COLO668 (cell line): ENCODE measurements around the gene KRTAP21-3.

Experiments used
- DNase-seq: peaks from one replicate; lab custom pipeline; 2025; ENCODE audit not compliant: unreplicated experiment; lab: John Stamatoyannopoulos, UW

The KRTAP21-3 gene

DNA sequence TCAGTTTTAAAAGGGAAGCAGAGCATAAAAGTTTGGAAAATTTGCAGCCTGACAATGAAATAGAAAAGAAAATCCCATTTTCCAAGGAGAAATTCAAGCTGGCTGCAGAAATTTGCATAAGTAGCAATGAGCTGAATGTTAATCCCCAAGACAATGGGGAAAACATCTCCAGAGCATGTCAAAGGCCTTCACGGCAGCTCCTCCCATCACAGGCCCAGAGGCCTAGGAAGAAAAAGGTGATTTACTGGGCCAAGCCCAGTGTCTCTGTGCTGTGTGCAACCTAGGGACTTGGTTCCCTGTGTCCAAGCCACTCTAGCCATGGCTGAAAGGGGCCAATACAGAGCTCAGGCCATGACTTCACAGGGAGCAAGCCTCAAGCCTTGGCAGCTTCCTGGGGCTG lies 49.8 kb downstream of the KRTAP21-3 start:
- no peak for DNase-seq
